NCI-H82 treated with DMSO at 0.1 percent for 48 hours (cell line): ENCODE data around the gene TRPM4.
A peak's percentile ranks its signal among the peaks of the same experiment; 100 is the strongest.
"Not testable (repeated sequence)": the region's sequence is repeated elsewhere in the genome, so short reads cannot be mapped to it uniquely, and the experiment has no call there.

ENCODE experiments used
- DNase-seq: peaks from one replicate; lab custom pipeline; 2025; ENCODE audit not compliant: unreplicated experiment; lab: John Stamatoyannopoulos, UW

The TRPM4 gene

DNA sequence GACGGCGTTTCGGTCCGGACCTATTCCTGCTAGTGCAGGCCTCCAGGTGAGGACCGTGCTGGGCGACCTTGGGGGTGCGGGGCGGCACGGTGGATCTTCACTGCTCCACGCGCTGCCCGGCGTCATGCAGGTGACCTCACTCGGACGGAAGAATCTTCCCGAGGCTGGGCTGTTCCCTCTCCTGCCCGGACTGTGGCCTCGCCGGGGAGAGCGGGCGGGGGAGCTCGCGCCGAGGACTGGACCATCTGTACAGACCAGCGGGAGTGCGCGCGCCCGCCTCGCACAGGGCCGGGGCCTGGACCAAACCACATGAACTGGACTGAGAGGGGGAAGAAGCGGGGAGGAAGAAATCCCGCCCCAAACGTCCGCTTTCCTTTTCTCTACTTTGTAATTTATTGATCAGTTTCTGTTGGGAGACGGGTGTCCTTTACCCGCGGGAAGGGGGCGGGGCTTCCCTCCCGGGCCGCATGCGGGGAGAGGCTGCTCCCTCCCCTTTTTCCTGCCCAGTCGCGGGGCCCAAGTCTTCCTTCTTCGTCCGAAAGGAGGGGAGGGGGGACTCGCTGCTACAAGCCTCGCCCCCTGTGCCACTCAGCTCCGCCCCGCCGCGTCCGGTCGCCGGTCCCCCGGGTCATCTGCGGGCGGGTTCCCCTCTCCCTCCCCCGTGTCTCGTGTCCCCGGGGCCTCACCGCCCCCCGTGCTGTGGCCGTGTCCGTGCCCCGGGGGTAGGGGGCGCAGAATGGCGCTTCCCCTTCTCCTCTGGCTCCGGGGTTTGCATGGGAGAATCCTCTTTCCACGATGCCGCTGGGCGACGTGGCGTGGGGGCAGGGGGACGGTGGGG is 7.3 kb upstream of the TRPM4 start:
- DNase-seq = peak; percentile 81

DNA sequence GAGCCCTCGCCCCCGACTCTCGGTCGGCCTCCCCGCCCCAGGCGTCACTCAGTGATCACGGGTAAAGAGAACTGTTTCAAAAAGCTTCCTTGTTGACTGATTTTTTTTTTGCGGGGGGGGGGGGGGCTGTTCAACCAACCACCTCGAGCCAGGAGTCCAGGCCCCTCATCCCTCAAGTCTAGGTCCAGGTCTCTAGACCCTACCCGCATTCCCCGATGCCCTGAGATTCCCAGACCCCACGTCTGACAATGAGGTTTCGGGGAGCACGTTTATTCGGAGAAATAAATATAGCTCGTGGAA is 6.7 kb upstream of the TRPM4 start:
- DNase-seq = no peak

DNA sequence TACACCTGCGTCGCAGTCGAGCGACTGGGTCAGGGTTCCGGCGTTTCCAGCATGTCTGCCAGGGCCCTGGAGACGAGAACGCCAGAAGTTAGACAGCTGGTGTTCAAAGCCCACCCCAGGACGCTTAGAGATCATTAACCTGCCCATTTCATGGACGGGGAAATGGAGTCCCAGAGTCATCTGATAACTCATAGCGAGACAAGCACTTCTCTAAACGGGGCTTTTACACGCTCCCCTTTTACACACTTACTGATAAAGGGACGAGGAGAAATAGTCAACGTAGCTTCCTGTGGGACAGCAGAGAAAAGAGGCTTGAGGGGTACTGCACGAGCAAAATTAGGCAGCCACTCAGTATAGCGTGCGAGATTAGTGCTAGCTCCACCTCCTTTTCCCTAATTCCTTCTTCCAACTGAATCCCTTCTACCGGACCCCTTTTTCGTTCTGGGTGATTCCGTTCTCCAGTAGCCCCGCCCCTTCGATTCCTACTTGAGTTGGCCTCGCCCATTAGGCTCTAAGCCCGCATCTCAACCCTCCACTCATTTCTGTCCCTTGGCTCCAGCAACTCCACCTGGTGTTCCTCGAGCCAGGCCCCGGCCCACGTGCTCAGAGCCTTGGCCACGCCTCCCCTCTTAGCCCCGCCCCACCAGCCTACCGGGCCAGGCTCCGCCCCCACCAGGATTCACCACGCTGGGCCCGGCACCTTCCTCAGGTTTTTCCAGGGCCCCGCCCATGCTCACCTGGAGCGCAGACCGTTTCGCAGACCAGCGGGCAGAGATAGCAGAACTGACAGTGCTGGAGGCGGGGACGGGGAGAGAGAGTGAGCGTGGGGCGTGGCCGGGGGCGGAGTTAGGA is 6.1 kb upstream of the TRPM4 start:
- peak; percentile 80 for DNase-seq

DNA sequence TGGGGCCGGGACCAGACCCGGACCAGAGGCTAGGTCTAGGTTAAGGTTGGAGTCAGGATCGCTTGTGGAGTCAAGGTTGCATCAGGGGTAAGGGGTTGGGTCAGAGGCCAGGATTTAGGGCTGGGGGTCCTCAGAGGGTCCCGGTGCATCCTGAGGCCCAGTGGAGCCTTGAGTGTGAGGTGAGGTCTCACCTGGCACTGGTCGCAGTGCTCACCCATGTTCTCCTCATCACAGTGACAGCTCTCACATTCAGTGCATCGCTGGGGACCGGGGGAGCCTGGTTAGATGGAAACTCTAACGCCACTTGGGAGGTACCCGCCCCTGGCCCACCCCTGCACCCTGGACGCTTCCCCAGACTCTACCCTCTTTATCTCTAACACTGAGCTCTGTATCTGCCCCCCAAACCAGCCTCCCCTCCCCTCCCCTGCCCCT is 5.5 kb upstream of the TRPM4 start:
- no peak for DNase-seq

DNA sequence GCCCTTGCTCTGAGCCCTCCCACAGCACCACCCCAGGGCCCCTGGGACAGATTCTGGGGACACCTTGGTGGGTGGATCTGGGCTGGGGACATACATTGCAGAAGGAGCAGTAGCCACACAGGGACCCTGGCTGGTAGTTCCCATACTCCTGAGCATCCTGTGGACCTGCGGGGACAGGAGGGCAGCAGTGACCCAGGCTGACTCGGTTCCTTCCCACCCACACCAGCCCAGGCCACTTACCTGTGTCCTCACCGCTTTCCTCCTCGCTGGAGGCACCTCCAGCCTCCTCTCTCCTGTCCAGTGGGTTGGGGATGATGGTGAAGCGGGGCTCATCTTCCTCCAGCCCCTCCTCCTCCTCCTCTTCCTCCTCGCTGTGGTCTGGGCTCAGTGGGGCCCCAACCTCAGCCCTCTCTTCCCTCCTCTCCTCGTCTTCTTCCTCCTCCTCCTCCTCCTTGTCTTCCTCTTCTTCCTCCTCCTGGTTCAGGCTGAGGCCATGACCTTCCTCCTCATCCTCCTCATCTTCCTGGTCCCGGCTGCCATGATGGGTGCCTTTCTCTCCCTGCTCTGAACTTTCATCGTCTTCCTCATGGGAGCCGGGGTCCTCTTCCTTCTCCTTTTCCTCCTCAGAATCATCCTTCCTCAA is 4.3 kb upstream of the TRPM4 start:
- DNase-seq = no peak

DNA sequence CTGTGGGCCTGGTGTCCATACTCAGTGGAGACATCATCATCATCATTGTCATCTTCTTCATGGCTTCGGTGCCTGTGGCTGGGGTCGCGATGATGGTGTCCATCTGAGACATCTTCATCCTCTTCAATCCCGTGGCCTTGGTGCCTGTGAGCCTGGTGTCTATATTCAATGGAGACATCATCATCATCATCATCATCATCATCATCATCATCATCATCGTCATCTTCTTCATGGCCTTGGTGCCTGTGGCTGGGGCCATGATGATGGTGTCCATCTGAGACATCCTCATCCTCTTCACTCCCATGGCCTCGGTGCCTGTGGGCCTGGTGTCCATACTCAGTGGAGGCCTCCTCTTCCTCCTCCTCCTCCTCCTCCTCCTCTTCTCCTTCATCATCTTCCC is 3.3 kb upstream of the TRPM4 start:
- DNase-seq = no peak

DNA sequence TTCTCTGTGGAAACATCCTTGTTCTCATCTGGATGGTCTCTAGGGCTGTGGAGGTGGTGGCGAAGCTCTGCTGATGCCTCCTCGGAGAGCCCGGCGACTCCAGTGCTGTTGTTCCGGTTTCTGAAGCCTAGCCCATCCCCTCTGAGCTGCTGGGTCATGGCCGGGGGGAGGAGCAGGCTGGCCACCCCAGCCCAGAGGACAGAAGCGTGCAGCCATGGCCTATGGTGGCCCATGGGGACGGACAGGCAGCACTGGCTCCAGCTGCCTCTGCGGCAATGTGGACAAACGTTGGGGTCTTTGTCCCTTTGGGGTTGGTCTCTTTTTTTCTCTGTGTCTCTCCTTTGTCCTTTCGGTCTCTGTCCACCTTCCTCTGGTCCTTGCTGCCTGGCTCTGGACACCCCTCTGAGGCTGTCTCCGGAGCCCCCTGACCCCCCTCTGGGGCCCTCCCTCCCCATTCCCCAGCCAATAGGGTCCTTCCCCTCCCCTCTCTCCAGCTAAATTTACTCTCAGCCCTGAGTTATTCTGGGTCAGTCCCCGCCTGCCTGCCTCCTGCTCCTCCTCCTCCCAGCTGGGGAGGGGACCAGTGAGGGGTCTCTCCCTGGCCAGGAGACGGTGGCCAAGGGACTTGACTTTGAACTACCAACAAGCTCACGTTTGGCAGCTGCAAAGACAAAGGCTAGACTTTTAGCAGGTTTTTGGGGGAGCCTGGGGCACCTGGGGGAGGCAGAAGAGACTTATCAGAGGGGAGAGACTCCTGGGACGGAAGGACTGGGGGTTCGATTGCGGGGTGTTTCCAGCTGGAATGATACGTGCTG is 2.4 kb upstream of the TRPM4 start, which contains the start of gene HRC:
HRC (minus strand) TSS at position 392 of the 815 bp plus-strand sequence; CDS start at position 233, 159 bp downstream.
- DNase-seq = no peak

DNA sequence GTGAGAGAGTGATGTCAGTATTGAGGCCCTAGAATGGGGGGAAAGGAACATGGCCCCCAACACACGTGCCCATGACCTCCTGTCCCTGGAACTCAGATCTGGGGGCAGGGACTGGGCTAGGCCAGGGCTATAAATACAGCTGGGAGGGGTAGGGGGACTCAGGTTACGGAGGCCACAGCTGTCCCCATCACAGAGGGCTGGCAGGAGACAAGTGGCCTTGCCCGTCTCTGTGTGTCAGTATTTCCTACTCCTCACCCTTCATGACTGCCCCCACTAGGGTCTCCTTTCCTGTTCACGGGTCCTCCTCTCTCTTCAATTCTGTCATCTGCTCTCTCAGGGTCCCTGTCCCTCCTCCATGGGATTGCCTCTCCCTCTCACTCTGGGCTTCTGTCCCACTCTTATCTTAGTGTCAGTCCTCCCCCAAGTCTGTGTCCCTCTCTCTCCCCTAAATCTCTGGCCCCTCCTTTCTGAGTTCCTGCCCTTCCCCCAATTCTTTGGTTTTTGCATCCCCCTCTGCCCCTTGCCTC is 1.7 kb upstream of the TRPM4 start:
- peak; percentile 21 for DNase-seq

DNA sequence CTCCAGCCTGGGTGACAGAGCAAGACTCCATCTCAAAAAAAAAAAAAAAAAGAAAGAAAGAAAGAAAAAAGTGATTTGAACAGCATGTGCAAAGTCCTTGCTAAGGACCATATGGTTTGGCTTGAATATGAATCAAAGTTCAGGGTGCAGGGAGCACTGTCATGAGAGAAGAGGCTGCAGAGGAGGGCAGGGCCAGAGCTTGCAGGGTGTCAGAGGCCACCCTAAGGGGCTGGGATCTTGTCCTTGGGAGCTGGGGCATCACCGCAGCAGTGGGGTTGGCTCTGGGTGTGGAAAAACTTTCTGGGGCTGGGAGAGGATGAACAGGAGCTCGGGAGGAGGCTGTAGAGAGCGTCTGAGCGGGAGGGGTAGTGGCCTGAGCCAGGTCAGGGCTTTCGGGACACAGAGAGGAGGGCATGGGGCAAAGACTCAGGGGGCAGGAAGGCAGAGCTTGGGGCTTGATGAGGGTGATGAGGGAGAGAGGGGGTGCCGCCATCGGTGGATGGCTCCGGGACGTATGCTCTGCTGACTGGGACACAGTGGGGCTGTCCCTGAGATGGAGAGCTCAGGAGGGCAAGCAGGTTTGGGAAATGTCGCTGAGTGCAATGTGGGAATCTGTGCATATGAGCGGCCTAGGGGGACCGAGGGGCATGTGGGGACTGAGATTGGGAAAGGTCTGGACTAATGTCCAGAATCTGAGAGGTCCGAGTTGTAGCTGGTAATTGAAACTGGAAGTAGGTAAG is 3.0 kb downstream of the TRPM4 start:
- DNase-seq = no peak

DNA sequence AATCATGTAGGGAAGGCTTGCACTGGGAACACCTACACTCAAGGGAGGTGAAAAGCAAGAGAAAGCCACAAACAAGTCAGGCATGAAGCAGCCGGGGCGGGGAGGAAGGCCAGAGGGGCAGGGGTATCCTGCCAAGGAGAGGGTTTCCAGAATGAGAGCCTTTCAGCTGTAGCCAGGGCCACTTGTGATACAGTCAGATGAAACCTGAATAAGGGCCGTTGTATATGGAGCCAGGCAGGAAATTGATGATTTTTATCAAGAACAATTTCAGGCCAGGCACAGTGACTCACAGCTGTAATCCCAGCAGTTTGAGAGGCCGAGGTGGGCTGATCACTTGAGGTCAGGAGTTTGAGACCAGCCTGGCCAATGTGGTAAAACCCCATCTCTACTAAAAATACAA is 4.4 kb downstream of the TRPM4 start:
- DNase-seq = no peak

DNA sequence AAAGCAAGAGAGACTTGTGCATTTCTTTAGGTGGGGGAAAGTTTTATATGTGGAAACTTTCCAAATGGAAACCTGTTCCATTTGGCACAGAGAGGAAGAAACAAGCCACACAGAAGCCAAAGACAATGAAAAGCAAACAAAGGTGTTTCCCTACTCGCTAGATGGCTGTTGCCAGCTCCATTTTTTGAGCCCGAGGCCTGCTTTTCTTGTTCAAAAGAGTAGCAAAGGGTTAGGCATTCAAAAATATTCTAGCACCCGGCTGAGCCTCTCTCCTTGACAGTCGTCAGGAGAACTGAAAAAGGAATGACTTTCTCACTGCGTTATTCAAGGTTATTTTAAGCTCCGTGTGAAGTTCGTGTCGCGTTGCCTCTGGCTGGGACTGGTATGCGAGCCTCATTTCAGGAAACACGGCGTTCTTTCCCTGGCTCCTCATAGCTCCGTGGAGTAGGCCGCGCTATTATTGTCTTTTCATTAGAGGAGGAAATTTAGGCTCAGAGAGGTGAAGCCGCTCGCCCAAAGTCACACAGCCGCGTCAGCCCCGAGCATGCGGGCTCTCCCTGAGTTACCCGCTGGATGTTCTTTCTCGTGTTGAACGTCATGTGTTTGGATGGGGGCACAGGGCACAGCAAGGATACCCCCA is 7.6 kb downstream of the TRPM4 start:
- DNase-seq = no peak

DNA sequence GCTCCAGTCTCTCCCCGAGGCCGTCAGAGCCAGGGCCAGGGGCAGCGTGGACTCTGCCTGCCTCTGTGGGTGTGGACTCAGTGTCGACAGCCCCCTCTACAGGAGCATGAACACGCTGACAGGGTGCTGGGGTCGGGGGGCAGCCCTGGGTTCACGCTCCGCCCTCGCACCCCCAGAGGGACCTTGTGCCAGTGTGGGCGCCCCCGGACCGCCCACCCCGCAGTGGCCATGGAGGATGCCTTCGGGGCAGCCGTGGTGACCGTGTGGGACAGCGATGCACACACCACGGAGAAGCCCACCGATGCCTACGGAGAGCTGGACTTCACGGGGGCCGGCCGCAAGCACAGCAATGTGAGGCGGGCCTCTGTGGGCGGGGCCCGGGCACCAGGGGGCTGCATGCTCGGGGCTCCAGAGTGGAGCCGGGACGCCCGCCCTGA is 8.3 kb downstream of the TRPM4 start:
- DNase-seq = no peak

DNA sequence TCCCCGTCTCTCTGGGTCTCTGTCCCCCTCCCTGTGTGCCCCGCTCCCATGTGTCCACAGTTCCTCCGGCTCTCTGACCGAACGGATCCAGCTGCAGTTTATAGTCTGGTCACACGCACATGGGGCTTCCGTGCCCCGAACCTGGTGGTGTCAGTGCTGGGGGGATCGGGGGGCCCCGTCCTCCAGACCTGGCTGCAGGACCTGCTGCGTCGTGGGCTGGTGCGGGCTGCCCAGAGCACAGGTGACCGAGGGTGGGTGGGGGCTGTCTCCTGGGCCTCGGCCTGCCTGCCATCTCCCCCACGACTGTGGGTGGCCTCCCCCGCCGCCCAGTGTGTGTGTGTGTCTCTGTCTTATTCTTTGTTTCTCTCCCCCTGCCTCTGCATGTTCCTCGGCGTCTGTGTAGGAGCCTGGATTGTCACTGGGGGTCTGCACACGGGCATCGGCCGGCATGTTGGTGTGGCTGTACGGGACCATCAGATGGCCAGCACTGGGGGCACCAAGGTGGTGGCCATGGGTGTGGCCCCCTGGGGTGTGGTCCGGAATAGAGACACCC is 10.3 kb downstream of the TRPM4 start:
- DNase-seq = no peak

DNA sequence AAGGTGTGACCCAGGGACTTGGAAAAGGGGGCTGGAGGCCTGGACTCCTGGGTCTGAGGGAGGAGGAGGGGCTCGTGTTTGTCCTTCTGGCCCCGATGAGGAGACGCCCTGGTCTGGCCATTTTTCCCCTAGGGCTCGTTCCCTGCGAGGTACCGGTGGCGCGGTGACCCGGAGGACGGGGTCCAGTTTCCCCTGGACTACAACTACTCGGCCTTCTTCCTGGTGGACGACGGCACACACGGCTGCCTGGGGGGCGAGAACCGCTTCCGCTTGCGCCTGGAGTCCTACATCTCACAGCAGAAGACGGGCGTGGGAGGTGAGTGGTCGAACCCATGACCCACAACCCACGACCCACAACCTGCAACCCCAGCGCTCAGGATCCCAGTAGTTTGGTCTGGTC is 10.8 kb downstream of the TRPM4 start:
- DNase-seq = no peak

DNA sequence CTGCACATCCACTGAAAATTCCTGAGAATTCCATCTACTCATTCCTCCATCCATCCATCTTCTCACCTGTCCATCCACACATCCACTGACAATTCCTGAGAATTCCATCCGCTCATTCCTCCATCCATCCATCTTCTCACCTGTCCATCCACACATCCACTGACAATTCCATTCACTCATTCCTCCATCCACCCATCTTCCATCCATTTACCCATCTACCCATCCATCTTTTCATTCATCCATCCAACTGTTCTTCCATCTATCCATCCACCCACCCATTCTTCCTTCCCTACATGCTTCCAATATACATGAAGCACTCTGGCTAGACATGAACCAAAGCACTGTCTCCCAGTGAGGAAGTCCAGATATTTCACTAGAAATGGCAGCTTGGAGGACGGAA is 15.6 kb downstream of the TRPM4 start:
- DNase-seq = no peak

DNA sequence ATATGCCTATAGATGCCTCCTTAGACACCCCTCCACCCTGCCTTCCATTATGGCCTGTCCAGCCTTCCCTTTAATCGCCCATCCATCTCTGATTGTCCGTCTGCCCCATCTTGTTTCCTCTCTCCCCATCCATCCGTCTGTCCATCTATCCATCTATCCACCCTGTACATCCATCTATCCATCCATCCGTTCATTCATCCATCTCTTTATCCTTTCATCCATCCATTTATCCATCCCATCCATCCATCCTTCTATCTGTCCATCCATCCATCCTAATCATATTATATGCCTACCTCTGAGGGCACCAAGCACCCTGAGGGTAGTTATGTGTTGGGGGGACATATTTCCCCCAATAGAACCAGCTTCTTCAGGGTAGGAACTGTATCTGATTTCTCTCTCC is 23.1 kb downstream of the TRPM4 start:
- no peak for DNase-seq

DNA sequence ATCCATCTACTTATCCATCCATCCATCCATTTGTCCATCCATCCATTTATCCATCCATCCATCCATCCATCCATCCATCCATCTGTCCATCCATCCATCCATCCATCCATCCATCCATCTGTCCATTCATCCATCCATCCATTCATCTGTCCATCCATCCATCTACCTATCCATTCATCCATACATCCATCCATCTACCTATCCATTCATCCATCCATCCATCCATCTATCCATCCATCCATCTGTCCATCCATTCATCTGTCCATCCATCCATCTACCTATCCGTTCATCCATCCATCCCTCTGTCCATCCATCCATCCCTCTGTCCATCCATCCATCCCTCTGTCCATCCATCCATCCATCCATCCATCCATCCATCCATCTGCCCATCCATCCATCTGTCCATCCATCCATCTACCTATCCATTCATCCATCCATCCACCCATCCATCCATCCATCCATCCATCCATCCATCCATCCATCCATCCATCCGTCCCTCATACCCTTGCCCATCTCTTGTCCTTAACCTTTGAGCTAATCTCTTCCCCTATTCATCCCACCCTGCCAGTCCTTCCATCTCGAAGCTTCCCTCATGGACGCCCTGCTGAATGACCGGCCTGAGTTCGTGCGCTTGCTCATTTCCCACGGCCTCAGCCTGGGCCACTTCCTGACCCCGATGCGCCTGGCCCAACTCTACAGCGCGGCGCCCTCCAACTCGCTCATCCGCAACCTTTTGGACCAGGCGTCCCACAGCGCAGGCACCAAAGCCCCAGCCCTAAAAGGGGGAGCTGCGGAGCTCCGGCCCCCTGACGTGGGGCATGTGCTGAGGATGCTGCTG is 24.6 kb downstream of the TRPM4 start:
- not testable (repeated sequence) for DNase-seq

DNA sequence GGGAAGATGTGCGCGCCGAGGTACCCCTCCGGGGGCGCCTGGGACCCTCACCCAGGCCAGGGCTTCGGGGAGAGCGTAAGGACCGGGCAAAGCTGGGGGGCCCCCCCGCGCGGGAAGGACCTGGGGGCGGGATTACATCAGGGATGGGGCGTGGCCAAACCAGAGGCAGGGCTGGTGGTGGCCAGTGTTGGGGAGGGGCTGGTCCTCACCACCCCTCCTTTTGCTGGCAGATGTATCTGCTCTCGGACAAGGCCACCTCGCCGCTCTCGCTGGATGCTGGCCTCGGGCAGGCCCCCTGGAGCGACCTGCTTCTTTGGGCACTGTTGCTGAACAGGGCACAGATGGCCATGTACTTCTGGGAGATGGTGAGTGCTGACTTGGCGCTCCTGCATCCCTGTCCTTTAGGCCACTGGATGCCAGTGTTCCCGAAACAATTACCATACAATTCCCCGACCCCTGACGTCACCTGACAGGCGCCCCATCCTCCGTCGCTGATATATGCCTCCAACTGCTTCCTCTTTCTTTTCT is 25.3 kb downstream of the TRPM4 start:
- DNase-seq = no peak
